ENCODE results near the gene PRKAR1B.

Gene PRKAR1B

DNA sequence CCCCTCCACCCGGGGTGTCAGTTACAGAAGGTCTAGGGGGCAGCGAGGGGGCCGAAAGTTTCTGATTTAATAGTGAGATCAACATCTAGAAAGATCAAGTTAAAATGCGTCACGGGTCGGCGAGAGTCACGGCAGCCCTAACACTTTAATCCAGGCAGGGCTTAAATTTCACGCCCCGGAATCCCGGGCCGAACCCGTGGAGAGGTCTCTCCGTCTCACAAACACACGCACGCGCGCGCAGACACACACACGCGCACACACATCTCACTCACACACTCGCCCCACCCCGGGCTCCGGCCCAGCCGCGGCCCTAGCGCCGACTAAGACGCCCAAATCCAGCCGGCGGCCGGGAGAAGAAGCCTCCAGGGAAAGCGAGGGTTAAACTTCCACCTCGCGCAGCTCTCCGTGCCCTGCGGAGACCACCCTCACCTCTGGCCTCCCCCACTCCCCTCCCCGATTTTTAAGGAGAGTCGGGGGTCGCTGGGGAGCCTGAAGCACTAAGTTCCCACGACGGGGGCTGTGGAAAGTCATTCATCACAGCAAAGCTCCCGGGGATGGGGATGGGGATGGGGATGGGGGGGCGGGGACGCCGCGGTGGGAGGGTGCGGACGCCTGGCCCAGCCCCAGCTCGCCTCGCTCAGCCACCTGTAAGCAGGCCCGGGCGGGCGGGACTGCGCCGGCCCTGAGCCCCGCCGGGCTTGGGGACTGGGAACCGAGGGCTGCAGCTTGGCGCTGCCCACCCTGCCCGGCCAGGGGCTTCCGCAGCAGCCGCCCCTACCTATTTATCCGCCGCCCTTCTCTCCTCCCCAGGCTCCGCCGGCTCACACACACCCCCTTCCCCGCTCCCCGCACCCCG is 209.1 kb downstream of the PRKAR1B start:
- DNase-seq = peak in 1 of 2 experiments; percentile 27

- DNase-seq = no peak
These were observed 210.2 kb downstream of the PRKAR1B start for GRCh38 chr7:516606-517456.

GRCh38 chr7:516216-516605 is 210.9 kb downstream of the PRKAR1B start:
- DNase-seq = no peak

GRCh38 chr7:515628-516027 is 211.5 kb downstream of the PRKAR1B start:
- DNase-seq = no peak

DNA sequence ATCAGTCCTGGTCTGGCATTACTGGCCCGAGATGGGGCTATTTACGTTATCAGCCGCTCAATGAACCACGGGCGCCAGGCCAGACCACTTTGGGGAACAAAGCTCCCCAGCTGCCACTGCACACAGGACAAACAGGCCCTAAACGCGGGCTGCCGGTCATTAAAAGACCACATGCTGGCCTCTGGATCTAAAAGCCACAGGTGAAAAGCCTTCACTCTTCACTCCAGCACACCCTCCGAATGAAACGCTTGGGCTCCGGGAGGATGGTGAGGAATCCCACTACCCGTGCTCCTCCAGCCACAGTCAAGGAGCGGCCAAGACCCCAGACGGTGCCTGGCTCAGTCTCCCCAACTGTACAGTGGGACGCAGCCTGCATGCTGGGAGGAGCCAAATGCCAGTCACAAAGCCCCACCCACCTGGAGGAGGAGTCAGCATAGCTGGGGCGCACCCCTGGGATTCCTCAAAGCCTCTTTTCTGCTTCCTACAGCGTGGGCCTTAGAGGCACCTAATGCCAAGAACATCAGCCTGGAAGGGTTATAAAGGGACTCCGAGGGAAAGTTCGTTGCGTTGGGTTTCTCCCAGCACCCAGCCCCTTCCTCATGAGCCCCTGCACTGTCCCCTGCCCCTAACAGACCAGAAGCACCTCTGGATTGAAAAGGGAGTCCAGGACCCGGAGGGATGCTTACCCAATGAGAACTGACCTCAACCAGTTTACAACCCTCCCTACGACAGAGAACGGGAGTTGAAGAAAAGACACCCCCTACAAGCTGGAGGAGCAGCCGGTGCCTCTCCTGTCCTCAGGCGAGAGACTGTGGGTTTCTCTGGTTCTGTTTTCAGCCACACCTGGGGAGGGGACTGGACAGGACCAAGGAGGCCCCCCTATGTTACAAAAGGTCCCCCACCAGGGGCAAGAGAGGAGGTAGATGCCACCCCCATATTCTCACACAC is 212.2 kb downstream of the PRKAR1B start:
- no peak for DNase-seq

GRCh38 chr7:514242-514641 is 212.8 kb downstream of the PRKAR1B start:
- no peak for DNase-seq

- no peak for DNase-seq
These were observed 213.4 kb downstream of the PRKAR1B start for GRCh38 chr7:513521-514166.

- no peak for DNase-seq
These were observed 214.4 kb downstream of the PRKAR1B start for GRCh38 chr7:512541-513311.

DNA sequence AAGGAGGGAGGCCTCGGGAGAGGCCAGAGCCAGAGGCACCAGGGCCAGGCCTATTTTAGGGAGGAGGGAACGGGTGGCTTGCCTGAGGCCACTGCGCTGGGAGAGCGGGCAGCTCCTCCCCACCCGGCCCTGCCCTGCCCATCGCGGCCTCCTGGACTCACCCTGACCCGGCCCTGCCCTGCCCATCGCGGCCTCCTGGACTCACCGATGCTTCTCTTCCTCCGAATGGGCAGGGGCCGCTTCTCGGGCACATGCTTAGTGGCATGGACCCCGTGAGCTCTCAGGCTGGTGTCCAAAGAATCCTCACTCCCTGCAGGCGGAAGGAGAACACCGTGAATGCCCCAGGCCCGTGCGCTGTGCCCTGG is 215.0 kb downstream of the PRKAR1B start:
- DNase-seq = no peak

DNA sequence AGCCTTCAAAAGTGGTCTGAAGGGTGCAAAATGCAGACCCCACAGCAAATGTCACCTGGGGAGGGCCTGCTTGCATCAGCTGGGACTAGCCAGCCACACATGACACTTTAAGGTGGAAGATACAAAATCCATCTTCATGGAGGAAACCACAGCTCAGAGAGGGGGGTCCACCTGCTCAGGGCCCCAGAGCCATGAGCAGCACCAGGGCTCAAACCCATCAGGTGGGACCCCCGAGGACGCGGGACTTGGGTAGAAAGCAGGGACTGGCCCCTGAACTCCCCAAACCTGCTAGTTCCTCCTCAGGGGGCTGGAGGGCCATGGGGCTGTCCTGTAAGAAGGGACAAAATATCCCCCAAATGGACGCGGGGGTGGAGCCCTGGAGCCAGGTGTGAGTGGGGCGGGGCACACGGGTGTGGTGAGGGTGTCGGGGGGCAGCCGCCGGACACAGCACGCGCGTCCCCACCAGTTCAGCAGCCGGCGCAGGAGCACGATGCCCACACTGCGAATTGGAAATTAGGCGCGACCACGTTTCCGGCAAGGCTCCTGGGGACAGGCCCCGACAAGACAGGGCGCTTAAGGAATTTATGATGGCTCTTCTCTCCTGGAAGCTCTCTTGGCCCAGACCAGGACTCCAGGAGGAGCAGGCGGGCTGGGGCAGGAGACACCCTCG is 215.5 kb downstream of the PRKAR1B start:
- DNase-seq = no peak

GRCh38 chr7:510782-511281 is 216.2 kb downstream of the PRKAR1B start:
- DNase-seq = no peak

GRCh38 chr7:510131-510481 is 217.0 kb downstream of the PRKAR1B start:
- no peak for DNase-seq

GRCh38 chr7:509426-510130 is 217.5 kb downstream of the PRKAR1B start:
- DNase-seq = no peak

DNA sequence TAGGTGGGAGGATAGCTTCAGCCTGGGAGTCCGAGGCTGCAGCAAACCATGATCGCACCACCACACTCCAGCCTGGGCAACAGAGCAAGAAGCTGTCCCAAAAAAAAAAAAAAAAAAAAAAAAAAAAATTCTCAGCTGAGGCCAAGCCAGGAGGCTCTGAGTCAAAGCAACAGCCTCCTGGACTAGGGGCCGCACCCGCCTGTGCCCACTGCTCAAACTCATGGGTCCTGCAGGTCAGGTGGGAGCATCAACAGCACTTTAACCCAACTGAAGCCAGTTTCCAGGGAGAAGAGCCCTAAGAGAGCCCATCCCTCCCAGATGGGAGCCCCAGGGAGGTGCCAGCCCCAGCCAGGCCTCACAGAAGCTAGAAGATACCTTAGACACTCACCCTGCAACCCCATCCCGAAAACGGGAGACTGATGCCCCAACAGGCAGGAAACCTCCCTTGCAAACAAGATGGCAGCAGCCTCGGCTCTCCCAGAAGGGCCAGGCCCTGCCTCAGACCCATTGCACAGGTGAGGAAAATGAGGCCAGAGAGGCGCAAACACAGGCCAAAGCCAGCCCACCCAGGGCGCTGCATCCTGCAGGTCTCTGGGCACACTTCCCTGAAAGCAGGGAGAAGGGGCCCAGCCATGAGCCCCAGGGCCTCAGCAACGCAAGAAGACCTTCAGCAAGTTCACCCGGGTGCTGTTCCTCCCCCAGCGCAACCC is 218.5 kb downstream of the PRKAR1B start:
- DNase-seq = no peak

GRCh38 chr7:507623-508300 is 219.3 kb downstream of the PRKAR1B start:
- DNase-seq = no peak

DNA sequence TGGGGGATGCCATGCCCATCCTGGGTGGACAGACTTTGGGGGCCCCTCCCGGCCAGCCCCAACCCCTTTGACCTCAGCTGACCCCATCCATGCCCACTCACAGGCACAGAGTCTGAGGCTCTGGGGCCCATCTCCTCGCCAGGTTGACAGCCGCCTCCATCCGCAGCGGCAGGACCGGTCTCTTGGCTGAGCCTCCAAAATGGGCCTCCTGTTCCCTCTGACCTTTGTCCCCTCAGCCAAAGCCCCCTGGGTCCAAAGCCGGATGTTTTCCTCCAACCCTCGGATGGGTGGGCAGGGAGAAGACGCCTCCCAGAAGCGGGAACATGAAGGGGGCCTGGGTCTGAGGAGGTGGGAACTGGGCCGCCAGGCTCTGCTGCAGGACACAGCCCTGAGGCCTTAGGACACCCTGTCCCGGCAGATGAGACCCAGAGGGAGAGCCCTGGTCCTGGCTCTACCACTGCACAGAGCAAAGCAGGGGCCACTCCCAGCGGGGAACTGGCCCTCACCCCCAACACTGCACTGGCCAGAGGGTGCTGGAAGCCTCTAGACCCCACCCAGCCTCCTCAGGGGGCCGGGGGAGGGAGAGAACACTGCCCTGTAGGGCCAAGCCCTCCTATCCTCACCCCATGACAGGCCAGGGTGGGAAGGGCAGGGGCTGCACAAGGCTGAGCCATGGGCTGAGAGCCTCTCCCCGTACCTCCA is 220.0 kb downstream of the PRKAR1B start:
- DNase-seq = no peak

DNA sequence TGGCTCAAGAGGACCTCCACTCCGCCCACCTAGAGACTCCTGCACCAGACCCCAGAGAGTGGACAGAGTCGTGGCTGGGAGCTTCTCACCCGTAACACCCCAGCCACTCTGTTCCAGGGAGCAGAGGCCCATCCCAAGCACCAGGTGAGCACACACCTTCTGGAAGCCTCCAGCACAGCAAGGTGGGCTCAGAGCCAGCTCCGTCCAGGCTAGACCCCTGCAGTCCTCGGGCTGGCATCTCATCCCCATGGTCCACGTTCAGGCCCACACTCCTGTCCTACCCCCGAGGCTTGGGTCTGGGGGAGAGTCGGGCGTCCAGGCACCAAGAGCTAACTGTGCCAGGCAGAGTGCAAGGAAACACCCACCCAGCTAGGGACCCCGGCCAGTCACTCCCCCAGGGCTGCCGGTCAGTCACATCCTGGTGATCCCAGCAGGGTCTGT is 220.7 kb downstream of the PRKAR1B start:
- no peak for DNase-seq

DNA sequence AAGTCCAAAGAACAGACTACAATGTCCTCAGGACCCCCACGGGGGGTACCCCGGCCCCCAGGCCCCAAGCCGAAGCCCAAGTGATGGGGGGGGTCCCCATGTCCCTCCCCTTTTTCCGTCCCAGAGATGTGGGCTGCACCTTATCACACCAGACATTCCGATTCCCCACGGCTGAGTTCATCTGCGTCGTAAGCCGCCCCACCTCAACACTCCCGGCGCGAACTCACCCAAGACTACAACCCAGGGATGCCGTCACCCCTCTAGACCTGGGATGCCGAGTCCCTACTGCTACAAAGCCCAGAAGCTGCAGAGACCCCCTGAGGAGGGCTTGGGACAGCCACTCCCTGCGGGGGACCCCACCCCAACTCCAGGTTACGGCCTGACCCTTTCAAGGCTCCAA is 221.9 kb downstream of the PRKAR1B start:
- no peak for DNase-seq
